ENCODE measurements around the gene B3GNT7. TPM values are rescaled to one million over a fixed set of nuclear protein-coding genes. Genes with fewer than 3 reads are reported as not detected.
"Not testable (repeated sequence)": the region's sequence is repeated elsewhere in the genome, so short reads cannot be mapped to it uniquely, and the experiment has no call there.

The B3GNT7 gene
- total and polyA plus RNA-seq, 12 donors = 0.72 to 61.7 (median 2.1) TPM

- WGBS, 2 donors = 97 to 98% methylated on average over 28 of the region's 28 CpGs
- H3K27me3 ChIP-seq = peaks cover 0 to 31% (median 20%) of the 10 kb centered on the region in 7 donors
- intact Hi-C loops (cut with DNase I) = loop anchor here in 2 of 10 donors (5.0 kb wide), 1 partner anchor 101 kb away; no protein-coding TSS in a partner anchor
- DNase-seq = no peak
- H3K36me3 ChIP-seq = peaks cover 0 to 13% (median 0%) of the 10 kb centered on the region in 9 donors
- ATAC-seq = no peak
- H3K4me3 ChIP-seq = no peak overlapping the region
- H3K4me1 ChIP-seq = peaks cover 0 to 27% (median 16%) of the 10 kb centered on the region in 9 donors
- TF ChIP-seq, protein P1, sequence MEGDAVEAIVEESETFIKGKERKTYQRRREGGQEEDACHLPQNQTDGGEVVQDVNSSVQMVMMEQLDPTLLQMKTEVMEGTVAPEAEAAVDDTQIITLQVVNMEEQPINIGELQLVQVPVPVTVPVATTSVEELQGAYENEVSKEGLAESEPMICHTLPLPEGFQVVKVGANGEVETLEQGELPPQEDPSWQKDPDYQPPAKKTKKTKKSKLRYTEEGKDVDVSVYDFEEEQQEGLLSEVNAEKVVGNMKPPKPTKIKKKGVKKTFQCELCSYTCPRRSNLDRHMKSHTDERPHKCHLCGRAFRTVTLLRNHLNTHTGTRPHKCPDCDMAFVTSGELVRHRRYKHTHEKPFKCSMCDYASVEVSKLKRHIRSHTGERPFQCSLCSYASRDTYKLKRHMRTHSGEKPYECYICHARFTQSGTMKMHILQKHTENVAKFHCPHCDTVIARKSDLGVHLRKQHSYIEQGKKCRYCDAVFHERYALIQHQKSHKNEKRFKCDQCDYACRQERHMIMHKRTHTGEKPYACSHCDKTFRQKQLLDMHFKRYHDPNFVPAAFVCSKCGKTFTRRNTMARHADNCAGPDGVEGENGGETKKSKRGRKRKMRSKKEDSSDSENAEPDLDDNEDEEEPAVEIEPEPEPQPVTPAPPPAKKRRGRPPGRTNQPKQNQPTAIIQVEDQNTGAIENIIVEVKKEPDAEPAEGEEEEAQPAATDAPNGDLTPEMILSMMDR (IDR thresholded peaks at IDR 0.05) = no peak
- no peaks in the 10 kb centered on the region for H3K9me3 ChIP-seq
- H3K27ac ChIP-seq = no peak overlapping the region
These were observed 2.4 kb downstream of the B3GNT7 start for GRCh38 chr2:231397928-231398294.

- WGBS, 2 donors = 92 to 95% methylated on average over 27 of the region's 27 CpGs
- no peak overlapping the region for H3K27ac ChIP-seq
- peaks cover 0 to 29% (median 19%) of the 10 kb centered on the region in 9 donors for H3K4me1 ChIP-seq
- ATAC-seq (peak in 1 of 8 donors; percentile 1), DNase-seq (no peak)
- peaks cover 0 to 31% (median 20%) of the 10 kb centered on the region in 7 donors for H3K27me3 ChIP-seq
- H3K4me3 ChIP-seq = no peak overlapping the region
- intact Hi-C loops (cut with DNase I) = loop anchor here in 2 of 10 donors (5.0 kb wide), 1 partner anchor 101 kb away; no protein-coding TSS in a partner anchor
- no peaks in the 10 kb centered on the region for H3K9me3 ChIP-seq
- H3K36me3 ChIP-seq = peaks cover 0 to 13% (median 0%) of the 10 kb centered on the region in 9 donors
- TF ChIP-seq, protein P1 (IDR thresholded peaks at IDR 0.05) = no peak
These were observed 3.1 kb downstream of the B3GNT7 start for GRCh38 chr2:231398585-231398984.

DNA sequence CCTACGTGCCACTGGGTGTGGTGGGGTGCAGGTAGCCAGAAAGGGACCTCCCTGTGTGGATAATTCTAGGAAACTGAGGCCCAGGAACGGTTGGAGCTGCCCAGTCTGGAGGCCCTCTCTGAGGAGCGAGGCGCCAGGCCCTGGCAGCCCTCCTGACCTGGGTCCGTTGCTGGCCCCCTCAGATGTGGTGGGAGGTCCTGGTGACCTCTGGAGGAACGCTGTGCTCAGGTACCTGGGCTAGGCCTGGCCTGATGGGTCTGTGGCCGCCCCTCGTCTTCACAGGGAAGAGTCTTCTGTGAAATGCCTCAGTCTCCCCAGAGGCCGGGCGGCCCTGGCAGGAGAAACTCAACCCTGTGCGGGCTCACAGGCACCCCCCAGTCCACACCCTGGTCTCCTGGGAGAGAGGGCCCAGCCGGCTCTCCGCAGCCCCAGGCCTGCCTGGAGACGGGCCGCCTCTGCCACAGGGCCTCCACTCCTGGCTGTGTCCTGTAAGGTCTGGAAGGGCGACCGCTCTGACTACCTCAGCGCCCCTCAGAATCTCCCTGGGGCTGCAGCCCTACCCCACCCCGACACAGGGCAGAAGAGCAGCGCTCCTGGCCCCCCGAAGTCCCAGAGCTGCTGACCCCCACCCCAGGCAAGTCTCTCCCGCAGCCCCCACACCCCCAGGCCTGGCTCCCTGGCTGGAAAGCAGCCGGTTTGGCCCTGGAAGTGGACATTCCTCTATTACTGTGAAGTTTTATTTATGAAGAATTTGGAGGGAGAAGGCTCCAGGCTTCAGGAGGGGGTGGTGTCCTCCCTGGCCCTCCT, 3.7 kb downstream of the B3GNT7 start:
- no peak for DNase-seq
- ATAC-seq = peak in 3 of 8 donors; percentile 11 to 25 (median 19)
- WGBS, 2 donors = 80 to 87% methylated on average over 23 of the region's 23 CpGs
- TF ChIP-seq, protein P1 (IDR thresholded peaks at IDR 0.05) = no peak
- H3K36me3 ChIP-seq = peaks cover 0 to 13% (median 0%) of the 10 kb centered on the region in 9 donors
- H3K9me3 ChIP-seq = no peaks in the 10 kb centered on the region
- intact Hi-C loops (cut with DNase I) = loop anchor here in 2 of 10 donors (5.0 kb wide), 1 partner anchor 102 kb away; no protein-coding TSS in a partner anchor
- peaks cover 0 to 32% (median 22%) of the 10 kb centered on the region in 9 donors for H3K4me1 ChIP-seq
- peaks cover 0 to 24% (median 16%) of the 10 kb centered on the region in 7 donors for H3K27me3 ChIP-seq
- H3K27ac ChIP-seq = peak overlapping the region in 7 of 10 donors; percentile 10 to 76 (median 63)
- H3K4me3 ChIP-seq = no peak overlapping the region

GRCh38 chr2:231399853-231400680, 4.6 kb downstream of the B3GNT7 start:
- intact Hi-C loops (cut with DNase I) = loop anchor here in 6 of 10 donors (2.0 to 10.0 kb wide), 4 partner anchors 103 to 293 kb away; no protein-coding TSS in a partner anchor
- Histone ChIP-seq H3K9me3 (no peaks in the 10 kb centered on the region), H3K4me3 (peak overlapping the region in 1 of 10 donors; percentile 5), H3K4me1 (peaks cover 0 to 31% (median 22%) of the 10 kb centered on the region in 9 donors), H3K27ac (peak overlapping the region in 9 of 10 donors; percentile 28 to 76 (median 59)), H3K27me3 (peaks cover 0 to 16% (median 10%) of the 10 kb centered on the region in 7 donors), H3K36me3 (peaks cover 0 to 13% (median 0%) of the 10 kb centered on the region in 9 donors)
- TF ChIP-seq, protein P1 (IDR thresholded peaks at IDR 0.05) = peak in 4 of 9 donors; percentile 34 to 47 (median 41)
- WGBS, 2 donors = 24 to 32% methylated on average over 12 of the region's 12 CpGs
- DNase-seq (peak; percentile 53 to 60), ATAC-seq (peak; percentile 77 to 94 (median 88))

GRCh38 chr2:231400681-231401080, 5.2 kb downstream of the B3GNT7 start:
- intact Hi-C loops (cut with DNase I) = loop anchor here in 4 of 10 donors (2.0 to 10.0 kb wide), 4 partner anchors 103 to 293 kb away; no protein-coding TSS in a partner anchor

GRCh38 chr2:231401101-231401500, 5.6 kb downstream of the B3GNT7 start:
- 85 to 88% methylated on average over 23 of the region's 23 CpGs for WGBS, 2 donors
- DNase-seq, ATAC-seq, H3K27me3 ChIP-seq, H3K9me3 ChIP-seq, H3K4me3 ChIP-seq: not testable (repeated sequence)
- Histone ChIP-seq H3K27ac (peak overlapping the region in 1 of 10 donors; percentile 33), H3K4me1 (peaks cover 0 to 34% (median 22%) of the 10 kb centered on the region in 9 donors), H3K36me3 (peaks cover 0 to 13% (median 0%) of the 10 kb centered on the region in 9 donors)
- intact Hi-C loops (cut with DNase I) = loop anchor here in 4 of 10 donors (2.0 to 10.0 kb wide), 4 partner anchors 104 to 294 kb away; no protein-coding TSS in a partner anchor

More at GRCh38 chr2:231400681-231401080, 5.2 kb downstream of the B3GNT7 start:
- peaks cover 0 to 13% (median 0%) of the 10 kb centered on the region in 9 donors for H3K36me3 ChIP-seq
- H3K27ac ChIP-seq = peak overlapping the region in 9 of 10 donors; percentile 33 to 76 (median 59)
- DNase-seq, H3K9me3 ChIP-seq, H3K27me3 ChIP-seq: not testable (repeated sequence)
- peak overlapping the region in 1 of 10 donors; percentile 5 for H3K4me3 ChIP-seq
- 45 to 48% methylated on average over 8 of the region's 8 CpGs for WGBS, 2 donors
- peaks cover 0 to 32% (median 22%) of the 10 kb centered on the region in 9 donors for H3K4me1 ChIP-seq
- peak in 1 of 8 donors; percentile 12 for ATAC-seq
